AG04449 (cell line): Measurements from ENCODE around the gene SEMA5A.
A peak's percentile ranks its signal among the peaks of the same experiment; 100 is the strongest.

ENCODE experiments used
- CTCF ChIA-PET: fragments of 350-600 bp; formaldehyde crosslinking; extraction: SDS; loops from one replicate; lab custom pipeline; 2021; ENCODE audit warnings: antibody characterized with exemption; lab: Yijun Ruan, JAX
- POLR2A ChIA-PET: fragments of 400-600, 350-600 bp; formaldehyde crosslinking; extraction: SDS; loops from one replicate; lab custom pipeline; 2020; ENCODE audit warnings: antibody characterized with exemption, inconsistent platforms; lab: Yijun Ruan, JAX
- DNase-seq: peaks from one replicate; pipeline ENCODE4 v3.0.0-alpha.2; 2010; ENCODE audit warnings: low read depth, low spot score
- H3K4me3 ChIP-seq: 2 replicates; pipeline ENCODE4 v1.5.1; 2011; ENCODE audit warnings: low read depth, mild to moderate bottlenecking, control low read depth, low read length
- CTCF ChIP-seq: IDR thresholded peaks from one replicate; pipeline ENCODE4 v1.5.1; 2011; ENCODE audit warnings: mild to moderate bottlenecking, moderate library complexity, low read length, control low read depth, inconsistent platforms; ENCODE audit not compliant: insufficient read depth; ENCODE audit errors: missing control alignments

SEMA5A gene

GRCh38 chr5:9460885-9461645, 84.8 kb downstream of the SEMA5A start:
- ChIA-PET POLR2A (no interaction called here), CTCF (no interaction called here)
- no peak for TF ChIP-seq CTCF
- DNase-seq, result no peak
- H3K4me3 ChIP-seq, result no peak overlapping the region

GRCh38 chr5:9456435-9457042, 89.3 kb downstream of the SEMA5A start:
- CTCF ChIA-PET, result no interaction called here
- peak; percentile 31 for DNase-seq
- no peak for TF ChIP-seq CTCF
- POLR2A ChIA-PET, result no interaction called here
- no peak overlapping the region for H3K4me3 ChIP-seq

GRCh38 chr5:9455826-9456434, 89.9 kb downstream of the SEMA5A start:
- CTCF ChIA-PET, result no interaction called here
- DNase-seq, result no peak
- POLR2A ChIA-PET, result no interaction called here
- no peak overlapping the region for H3K4me3 ChIP-seq
- TF ChIP-seq CTCF, result no peak

GRCh38 chr5:9454491-9454890, 91.4 kb downstream of the SEMA5A start:
- POLR2A ChIA-PET, result no interaction called here
- no peak overlapping the region for H3K4me3 ChIP-seq
- no peak for DNase-seq
- CTCF ChIA-PET, result no interaction called here
- TF ChIP-seq CTCF, result no peak

GRCh38 chr5:9454012-9454481, 91.8 kb downstream of the SEMA5A start:
- H3K4me3 ChIP-seq, result no peak overlapping the region
- ChIA-PET POLR2A (interaction anchor here (0.6 kb wide), 1 partner anchor 295 kb away, joined by 3 read pairs; no protein-coding TSS in a partner anchor), CTCF (no interaction called here)
- no peak for DNase-seq
- no peak for TF ChIP-seq CTCF

- H3K4me3 ChIP-seq, result no peak overlapping the region
- POLR2A ChIA-PET, result interaction anchor here (0.6 kb wide), 1 partner anchor 295 kb away, joined by 3 read pairs; no protein-coding TSS in a partner anchor
- CTCF ChIA-PET, result no interaction called here
- TF ChIP-seq CTCF, result no peak
- no peak for DNase-seq
Observed at GRCh38 chr5:9453480-9454011, 92.3 kb downstream of the SEMA5A start.
